C4-2B (cell line): ENCODE results near the gene PPP1CC.

Experiments
- CTCF ChIP-seq: fragments of 450-650 bp; conservative IDR thresholded peaks from 2 replicates; pipeline ENCODE4 v1.5.1; 2017; ENCODE audit warnings: mild to moderate bottlenecking
- ZFX ChIP-seq: fragments of 450-650 bp; IDR thresholded peaks from 2 replicates; pipeline ENCODE4 v1.6.1; 2017

GRCh38 chr12:110686294-110686903 is 56.3 kb downstream of the PPP1CC start:
- TF ChIP-seq CTCF (no peak), ZFX (no peak)
